Gastrocnemius medialis (tissue), 4 donors: Measurements from ENCODE around the gene CNOT4.

Experiments
- CTCF ChIP-seq, 5 experiments: fragments of 450-650 bp in 3 of 5; fragments of 200-600 bp in 2 of 5; sonication (generic) in 2 of 5; IDR thresholded peaks in 4 of 5; conservative IDR thresholded peaks in 1 of 5; 1 replicate in 4 of 5; 2 replicates in 1 of 5; pipeline ENCODE4 v1.5.1; 2016 to 2019; ENCODE audit warnings: antibody characterized with exemption in 5 of 5, mild to moderate bottlenecking in 3 of 5, moderate library complexity in 3 of 5
- POLR2A ChIP-seq, 2 donors: fragments of 450-650 bp; IDR thresholded peaks; one replicate each; pipeline ENCODE4 v1.6.1; 2017; ENCODE audit warnings: antibody characterized with exemption in 2 of 2, mild to moderate bottlenecking in 2 of 2, moderate library complexity in 2 of 2

- TF ChIP-seq CTCF (IDR thresholded peaks at IDR 0.05 in 4 of 5, conservative IDR thresholded peaks at IDR 0.05 in 1 of 5) (no peak), POLR2A (IDR thresholded peaks at IDR 0.05) (no peak)
Observed at GRCh38 chr7:135411098-135411497, 98.8 kb downstream of the CNOT4 start.
